HG03378 (cell line): ENCODE results near the gene RRBP1.

ENCODE experiments used
- ATAC-seq: cut with Tn5 transposase; IDR thresholded peaks from one replicate; pipeline ENCODE4 v1.9.1; 2021; ENCODE audit warnings: mild to moderate bottlenecking, moderate library complexity; ENCODE audit not compliant: unreplicated experiment

The RRBP1 gene

GRCh38 chr20:17625246-17626051, 56.6 kb downstream of the RRBP1 start:
- no peak for ATAC-seq

GRCh38 chr20:17624551-17625245, 57.3 kb downstream of the RRBP1 start:
- ATAC-seq: no peak

- ATAC-seq: no peak
Measured at GRCh38 chr20:17624070-17624469, 58.0 kb downstream of the RRBP1 start.

GRCh38 chr20:17622851-17623508, 59.1 kb downstream of the RRBP1 start:
- no peak for ATAC-seq

GRCh38 chr20:17622086-17622850, 59.8 kb downstream of the RRBP1 start:
- ATAC-seq: no peak

- ATAC-seq: no peak
Measured at GRCh38 chr20:17621229-17621968, 60.6 kb downstream of the RRBP1 start.

GRCh38 chr20:17620371-17621228, 61.4 kb downstream of the RRBP1 start:
- no peak for ATAC-seq

GRCh38 chr20:17619351-17620093, 62.5 kb downstream of the RRBP1 start:
- ATAC-seq: no peak

GRCh38 chr20:17618673-17619013, 63.4 kb downstream of the RRBP1 start:
- no peak for ATAC-seq

- ATAC-seq: no peak
Measured at GRCh38 chr20:17617868-17618672, 64.0 kb downstream of the RRBP1 start.

- ATAC-seq: no peak
Measured at GRCh38 chr20:17617212-17617867, 64.7 kb downstream of the RRBP1 start.

- no peak for ATAC-seq
Measured at GRCh38 chr20:17616480-17617211, 65.4 kb downstream of the RRBP1 start.

- ATAC-seq: no peak
Measured at GRCh38 chr20:17615645-17616479, 66.2 kb downstream of the RRBP1 start.

- ATAC-seq: no peak
Measured at GRCh38 chr20:17614812-17615644, 67.0 kb downstream of the RRBP1 start.

GRCh38 chr20:17614176-17614811, 67.7 kb downstream of the RRBP1 start:
- ATAC-seq: no peak
